Prostate gland (tissue), 2 donors: Measurements from ENCODE around the gene TBC1D22A.

Experiments used
- POLR2A ChIP-seq: fragments of 450-650 bp; IDR thresholded peaks from one replicate; pipeline ENCODE4 v1.6.1; 2016; ENCODE audit warnings: antibody characterized with exemption, mild to moderate bottlenecking
- POLR2AphosphoS5 ChIP-seq: sonication (generic); formaldehyde crosslinking; IDR thresholded peaks from one replicate; pipeline ENCODE4 v1.6.1; 2017; ENCODE audit warnings: antibody characterized with exemption
- TF ChIP-seq, protein P1 (sequence below), 4 experiments: fragments of 200-600 bp in 2 of 4; fragments of 450-650 bp in 2 of 4; sonication (generic) in 2 of 4; IDR thresholded peaks; 1 replicate in 3 of 4; 2 replicates in 1 of 4; pipeline ENCODE4 v1.5.1; 2016 to 2019; ENCODE audit warnings: antibody characterized with exemption in 4 of 4, mild to moderate bottlenecking in 2 of 4, moderate library complexity in 2 of 4

DNA sequence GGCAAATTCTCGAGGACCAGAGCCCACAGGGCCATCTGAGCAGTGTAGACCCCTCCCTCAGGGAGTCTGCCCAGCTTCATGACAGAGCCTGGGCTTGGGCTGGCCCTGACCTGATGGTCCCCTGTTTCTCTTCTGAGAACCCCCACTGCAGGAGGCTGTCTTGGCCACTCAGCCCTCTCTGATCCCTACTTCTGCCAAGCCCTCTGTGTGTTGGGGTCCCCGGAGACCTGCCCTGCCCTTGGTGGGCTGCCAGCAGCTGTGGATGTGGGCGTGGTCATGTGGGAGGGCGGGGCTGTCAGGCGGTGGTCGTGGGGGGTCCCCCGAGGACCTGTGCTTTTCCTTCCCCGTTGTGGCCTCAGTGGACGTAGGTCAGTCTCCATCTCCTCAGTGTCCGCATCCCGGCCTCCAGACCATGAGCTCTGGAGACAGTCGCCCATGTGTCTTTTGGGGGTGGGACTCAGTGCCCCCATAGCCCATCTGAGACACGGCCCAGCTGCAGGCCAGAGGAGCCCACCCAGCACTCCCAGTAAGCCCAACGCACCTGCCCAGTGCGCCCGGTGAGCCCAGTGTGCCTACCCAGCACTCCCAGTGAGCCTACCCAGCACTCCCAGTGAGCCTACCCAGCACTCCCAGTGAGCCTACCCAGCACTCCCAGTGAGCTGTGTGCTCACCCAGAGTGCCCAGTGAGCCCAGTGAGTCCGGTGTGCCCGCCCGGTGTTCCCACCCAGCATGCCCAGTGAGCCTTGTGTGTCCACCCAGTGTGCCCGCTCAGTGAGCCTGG lies 409.2 kb downstream of the TBC1D22A start:
- TF ChIP-seq, protein P1, sequence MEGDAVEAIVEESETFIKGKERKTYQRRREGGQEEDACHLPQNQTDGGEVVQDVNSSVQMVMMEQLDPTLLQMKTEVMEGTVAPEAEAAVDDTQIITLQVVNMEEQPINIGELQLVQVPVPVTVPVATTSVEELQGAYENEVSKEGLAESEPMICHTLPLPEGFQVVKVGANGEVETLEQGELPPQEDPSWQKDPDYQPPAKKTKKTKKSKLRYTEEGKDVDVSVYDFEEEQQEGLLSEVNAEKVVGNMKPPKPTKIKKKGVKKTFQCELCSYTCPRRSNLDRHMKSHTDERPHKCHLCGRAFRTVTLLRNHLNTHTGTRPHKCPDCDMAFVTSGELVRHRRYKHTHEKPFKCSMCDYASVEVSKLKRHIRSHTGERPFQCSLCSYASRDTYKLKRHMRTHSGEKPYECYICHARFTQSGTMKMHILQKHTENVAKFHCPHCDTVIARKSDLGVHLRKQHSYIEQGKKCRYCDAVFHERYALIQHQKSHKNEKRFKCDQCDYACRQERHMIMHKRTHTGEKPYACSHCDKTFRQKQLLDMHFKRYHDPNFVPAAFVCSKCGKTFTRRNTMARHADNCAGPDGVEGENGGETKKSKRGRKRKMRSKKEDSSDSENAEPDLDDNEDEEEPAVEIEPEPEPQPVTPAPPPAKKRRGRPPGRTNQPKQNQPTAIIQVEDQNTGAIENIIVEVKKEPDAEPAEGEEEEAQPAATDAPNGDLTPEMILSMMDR (IDR thresholded peaks at IDR 0.05): no peak
- no peak for TF ChIP-seq POLR2A
- TF ChIP-seq POLR2AphosphoS5: no peak
